WTC11 (cell line): Measurements from ENCODE around the gene CEP57L1. TPM values are rescaled to one million over a fixed set of nuclear protein-coding genes. Genes with fewer than 3 reads are reported as not detected.

Source experiments
- ATAC-seq: fragments of 200-7000 bp; cut with Tn5 transposase; 2 replicates; pipeline ENCODE4 v1.10.0; 2021; ENCODE audit warnings: mild to moderate bottlenecking, moderate library complexity
- CTCF ChIA-PET: fragments of 300-600 bp; sonication (Branson Sonifier 250); formaldehyde crosslinking; loops from one replicate; lab custom pipeline; 2021; ENCODE audit warnings: antibody characterized with exemption; lab: Charles Lee
- POLR2A ChIA-PET: fragments of 350-600 bp; sonication (Branson Sonifier 250); formaldehyde crosslinking; loops from one replicate; lab custom pipeline; 2021; ENCODE audit warnings: antibody characterized with exemption; lab: Charles Lee
- DNase-seq: peaks from one replicate; pipeline ENCODE4 v3.0.0; 2021; ENCODE audit warnings: low spot score
- H3K27ac Mint-ChIP-seq: 2 replicates; pipeline ENCODE4 v1.8.0; 2021; ENCODE audit warnings: mixed read lengths
- H3K27me3 Mint-ChIP-seq: 2 replicates; pipeline ENCODE4 v1.8.0; 2021; ENCODE audit warnings: low read depth, mild to moderate bottlenecking, moderate library complexity, mixed read lengths
- H3K36me3 Mint-ChIP-seq: 2 replicates; pipeline ENCODE4 v1.8.0; 2021; ENCODE audit warnings: mixed read lengths
- H3K4me1 Mint-ChIP-seq: 2 replicates; pipeline ENCODE4 v1.8.0; 2022; ENCODE audit warnings: mixed read lengths
- H3K4me3 Mint-ChIP-seq: 2 replicates; pipeline ENCODE4 v1.8.0; 2021; ENCODE audit warnings: mild to moderate bottlenecking, moderate library complexity, mixed read lengths
- H3K9me3 Mint-ChIP-seq: 2 replicates; pipeline ENCODE4 v1.8.0; 2021; ENCODE audit warnings: mixed read lengths
- CREB1 ChIP-seq: sonication (generic); formaldehyde crosslinking; IDR thresholded peaks from 2 replicates; pipeline ENCODE4 v1.8.0; 2023; ENCODE audit warnings: mild to moderate bottlenecking, missing genetic modification reagents
- CTCF ChIP-seq: fragments of 200-600 bp; IDR thresholded peaks from 2 replicates; pipeline ENCODE4 v1.8.0; 2022; ENCODE audit warnings: antibody characterized with exemption
- ESRRA ChIP-seq: sonication (generic); formaldehyde crosslinking; IDR thresholded peaks from 2 replicates; pipeline ENCODE4 v1.8.1; 2022; ENCODE audit warnings: mild to moderate bottlenecking, missing genetic modification reagents, borderline replicate concordance
- KAT7 ChIP-seq: sonication (generic); formaldehyde crosslinking; IDR thresholded peaks from 2 replicates; pipeline ENCODE4 v1.8.1; 2023; ENCODE audit warnings: missing genetic modification reagents, mild to moderate bottlenecking, borderline replicate concordance
- NFATC4 ChIP-seq: fragments of 250-450 bp; sonication (Bioruptor Pico); IDR thresholded peaks from 2 replicates; pipeline ENCODE4 v1.9.0; 2021; ENCODE audit warnings: mild to moderate bottlenecking
- NR1H2 ChIP-seq: sonication (generic); formaldehyde crosslinking; IDR thresholded peaks from 2 replicates; pipeline ENCODE4 v1.9.0; 2021; ENCODE audit warnings: mild to moderate bottlenecking, moderate library complexity, missing genetic modification reagents
- NR2C2 ChIP-seq: sonication (generic); formaldehyde crosslinking; IDR thresholded peaks from 2 replicates; pipeline ENCODE4 v1.8.0; 2022; ENCODE audit warnings: mild to moderate bottlenecking, missing genetic modification reagents
- NR3C1 ChIP-seq: sonication (generic); formaldehyde crosslinking; conservative IDR thresholded peaks from 2 replicates; pipeline ENCODE4 v1.8.1; 2023; ENCODE audit warnings: low read depth, mild to moderate bottlenecking, missing genetic modification reagents
- SMAD3 ChIP-seq: sonication (generic); formaldehyde crosslinking; IDR thresholded peaks from 2 replicates; pipeline ENCODE4 v1.8.0; 2022; ENCODE audit warnings: missing genetic modification reagents, mild to moderate bottlenecking, borderline replicate concordance
- SOX15 ChIP-seq: fragments of 250-450 bp; sonication (Bioruptor Pico); IDR thresholded peaks from 2 replicates; pipeline ENCODE4 v1.9.0; 2021; ENCODE audit warnings: mild to moderate bottlenecking
- TEAD1 ChIP-seq: sonication (generic); formaldehyde crosslinking; IDR thresholded peaks from 2 replicates; pipeline ENCODE4 v1.8.0; 2022; ENCODE audit warnings: mild to moderate bottlenecking, missing genetic modification reagents
- ZNF138 ChIP-seq: sonication (generic); formaldehyde crosslinking; conservative IDR thresholded peaks from 2 replicates; pipeline ENCODE4 v1.8.1; 2022; ENCODE audit warnings: mild to moderate bottlenecking, moderate library complexity, missing genetic modification reagents
- ZNF263 ChIP-seq: sonication (generic); formaldehyde crosslinking; IDR thresholded peaks from 2 replicates; pipeline ENCODE4 v1.8.1; 2022; ENCODE audit warnings: low read depth, mild to moderate bottlenecking, moderate library complexity, missing genetic modification reagents
- ZNF671 ChIP-seq: fragments of 250-450 bp; sonication (Bioruptor Pico); IDR thresholded peaks from 2 replicates; pipeline ENCODE4 v1.8.0; 2021; ENCODE audit warnings: mild to moderate bottlenecking
- total RNA-seq: library from RNA; stranded (reverse); gene quantifications from 3 replicates; pipeline ENCODE4 v1.2.3, GENCODE V29; 2021
- TF ChIP-seq, protein P1 (sequence below): fragments of 250-450 bp; sonication (Bioruptor Pico); IDR thresholded peaks from 2 replicates; pipeline ENCODE4 v1.9.0; 2021; ENCODE audit warnings: moderate library complexity, mild to moderate bottlenecking, inconsistent platforms, borderline replicate concordance
- TF ChIP-seq, protein P2 (sequence below): sonication (generic); formaldehyde crosslinking; IDR thresholded peaks from 2 replicates; pipeline ENCODE4 v1.8.0; 2022; ENCODE audit warnings: mild to moderate bottlenecking, missing genetic modification reagents
- TF ChIP-seq, protein P3 (sequence below): sonication (generic); formaldehyde crosslinking; IDR thresholded peaks from 2 replicates; pipeline ENCODE4 v1.8.1; 2023; ENCODE audit warnings: mild to moderate bottlenecking, missing genetic modification reagents
- TF ChIP-seq, protein P4 (sequence below): fragments of 250-450 bp; sonication (Bioruptor Pico); IDR thresholded peaks from 2 replicates; pipeline ENCODE4 v1.8.0; 2021; ENCODE audit warnings: mild to moderate bottlenecking
- TF ChIP-seq, protein P5 (sequence below): fragments of 250-450 bp; sonication (Bioruptor Pico); IDR thresholded peaks from 2 replicates; pipeline ENCODE4 v1.9.0; 2021; ENCODE audit warnings: mild to moderate bottlenecking

CEP57L1 gene
- total RNA-seq, 1 experiment from 2014 or later, result 13.1 TPM

DNA sequence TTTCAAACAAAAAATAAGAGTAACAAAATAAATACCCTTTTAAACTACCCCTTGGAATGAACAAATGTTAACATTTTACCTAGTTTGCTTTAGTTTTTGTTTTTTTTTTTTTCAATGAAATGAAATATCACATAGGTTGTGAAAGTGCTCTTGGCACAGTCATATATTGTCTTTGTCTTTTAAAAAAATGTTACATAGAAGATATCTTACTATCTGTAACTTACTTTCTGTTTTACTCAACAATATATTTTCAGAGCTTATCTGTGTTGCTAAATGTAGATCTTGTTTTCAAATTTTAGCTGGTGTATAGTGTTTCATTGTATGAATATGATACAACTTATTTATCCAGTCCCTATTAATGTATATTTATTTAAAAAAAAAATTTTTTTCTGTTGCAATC is 8.6 kb downstream of the CEP57L1 start:
- no peaks in the 10 kb centered on the region for H3K4me1 Mint-ChIP-seq
- no peaks in the 10 kb centered on the region for H3K9me3 Mint-ChIP-seq
- H3K36me3 Mint-ChIP-seq, result peaks cover under 1% of the 10 kb centered on the region; the same call in 1 of the 2 replicates
- no peak for DNase-seq
- no peak overlapping the region for H3K4me3 Mint-ChIP-seq
- H3K27me3 Mint-ChIP-seq, result no peaks in the 10 kb centered on the region
- TF ChIP-seq ZNF671 (CRISPR knock-in tag) (no peak), CREB1 (no peak), NR1H2 (no peak), CTCF (no peak), NFATC4 (CRISPR knock-in tag) (no peak), SMAD3 (CRISPR knock-in tag) (no peak), SOX15 (no peak), ZNF138 (CRISPR knock-in tag) (no peak), ZNF263 (CRISPR knock-in tag) (no peak), ESRRA (no peak), KAT7 (CRISPR knock-in tag) (no peak), TEAD1 (CRISPR knock-in tag) (no peak), NR2C2 (CRISPR knock-in tag) (no peak), NR3C1 (CRISPR knock-in tag) (no peak)
- TF ChIP-seq, protein P1, sequence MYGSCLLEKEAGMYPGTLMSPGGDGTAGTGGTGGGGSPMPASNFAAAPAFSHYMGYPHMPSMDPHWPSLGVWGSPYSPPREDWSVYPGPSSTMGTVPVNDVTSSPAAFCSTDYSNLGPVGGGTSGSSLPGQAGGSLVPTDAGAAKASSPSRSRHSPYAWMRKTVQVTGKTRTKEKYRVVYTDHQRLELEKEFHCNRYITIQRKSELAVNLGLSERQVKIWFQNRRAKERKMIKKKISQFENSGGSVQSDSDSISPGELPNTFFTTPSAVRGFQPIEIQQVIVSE, result no peak
- TF ChIP-seq, protein P2, sequence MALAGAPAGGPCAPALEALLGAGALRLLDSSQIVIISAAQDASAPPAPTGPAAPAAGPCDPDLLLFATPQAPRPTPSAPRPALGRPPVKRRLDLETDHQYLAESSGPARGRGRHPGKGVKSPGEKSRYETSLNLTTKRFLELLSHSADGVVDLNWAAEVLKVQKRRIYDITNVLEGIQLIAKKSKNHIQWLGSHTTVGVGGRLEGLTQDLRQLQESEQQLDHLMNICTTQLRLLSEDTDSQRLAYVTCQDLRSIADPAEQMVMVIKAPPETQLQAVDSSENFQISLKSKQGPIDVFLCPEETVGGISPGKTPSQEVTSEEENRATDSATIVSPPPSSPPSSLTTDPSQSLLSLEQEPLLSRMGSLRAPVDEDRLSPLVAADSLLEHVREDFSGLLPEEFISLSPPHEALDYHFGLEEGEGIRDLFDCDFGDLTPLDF (CRISPR knock-in tag), result no peak
- TF ChIP-seq, protein P3, sequence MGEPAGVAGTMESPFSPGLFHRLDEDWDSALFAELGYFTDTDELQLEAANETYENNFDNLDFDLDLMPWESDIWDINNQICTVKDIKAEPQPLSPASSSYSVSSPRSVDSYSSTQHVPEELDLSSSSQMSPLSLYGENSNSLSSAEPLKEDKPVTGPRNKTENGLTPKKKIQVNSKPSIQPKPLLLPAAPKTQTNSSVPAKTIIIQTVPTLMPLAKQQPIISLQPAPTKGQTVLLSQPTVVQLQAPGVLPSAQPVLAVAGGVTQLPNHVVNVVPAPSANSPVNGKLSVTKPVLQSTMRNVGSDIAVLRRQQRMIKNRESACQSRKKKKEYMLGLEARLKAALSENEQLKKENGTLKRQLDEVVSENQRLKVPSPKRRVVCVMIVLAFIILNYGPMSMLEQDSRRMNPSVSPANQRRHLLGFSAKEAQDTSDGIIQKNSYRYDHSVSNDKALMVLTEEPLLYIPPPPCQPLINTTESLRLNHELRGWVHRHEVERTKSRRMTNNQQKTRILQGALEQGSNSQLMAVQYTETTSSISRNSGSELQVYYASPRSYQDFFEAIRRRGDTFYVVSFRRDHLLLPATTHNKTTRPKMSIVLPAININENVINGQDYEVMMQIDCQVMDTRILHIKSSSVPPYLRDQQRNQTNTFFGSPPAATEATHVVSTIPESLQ, result no peak
- TF ChIP-seq, protein P4, sequence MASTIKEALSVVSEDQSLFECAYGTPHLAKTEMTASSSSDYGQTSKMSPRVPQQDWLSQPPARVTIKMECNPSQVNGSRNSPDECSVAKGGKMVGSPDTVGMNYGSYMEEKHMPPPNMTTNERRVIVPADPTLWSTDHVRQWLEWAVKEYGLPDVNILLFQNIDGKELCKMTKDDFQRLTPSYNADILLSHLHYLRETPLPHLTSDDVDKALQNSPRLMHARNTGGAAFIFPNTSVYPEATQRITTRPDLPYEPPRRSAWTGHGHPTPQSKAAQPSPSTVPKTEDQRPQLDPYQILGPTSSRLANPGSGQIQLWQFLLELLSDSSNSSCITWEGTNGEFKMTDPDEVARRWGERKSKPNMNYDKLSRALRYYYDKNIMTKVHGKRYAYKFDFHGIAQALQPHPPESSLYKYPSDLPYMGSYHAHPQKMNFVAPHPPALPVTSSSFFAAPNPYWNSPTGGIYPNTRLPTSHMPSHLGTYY (CRISPR knock-in tag), result no peak
- TF ChIP-seq, protein P5, sequence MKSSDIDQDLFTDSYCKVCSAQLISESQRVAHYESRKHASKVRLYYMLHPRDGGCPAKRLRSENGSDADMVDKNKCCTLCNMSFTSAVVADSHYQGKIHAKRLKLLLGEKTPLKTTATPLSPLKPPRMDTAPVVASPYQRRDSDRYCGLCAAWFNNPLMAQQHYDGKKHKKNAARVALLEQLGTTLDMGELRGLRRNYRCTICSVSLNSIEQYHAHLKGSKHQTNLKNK (CRISPR knock-in tag), result no peak
- TF ChIP-seq, all 79 proteins: peak for 0
- H3K27ac Mint-ChIP-seq, result no peak overlapping the region
- ATAC-seq, result no peak
- CTCF ChIA-PET, result no interaction called here
- POLR2A ChIA-PET, result no interaction called here

DNA sequence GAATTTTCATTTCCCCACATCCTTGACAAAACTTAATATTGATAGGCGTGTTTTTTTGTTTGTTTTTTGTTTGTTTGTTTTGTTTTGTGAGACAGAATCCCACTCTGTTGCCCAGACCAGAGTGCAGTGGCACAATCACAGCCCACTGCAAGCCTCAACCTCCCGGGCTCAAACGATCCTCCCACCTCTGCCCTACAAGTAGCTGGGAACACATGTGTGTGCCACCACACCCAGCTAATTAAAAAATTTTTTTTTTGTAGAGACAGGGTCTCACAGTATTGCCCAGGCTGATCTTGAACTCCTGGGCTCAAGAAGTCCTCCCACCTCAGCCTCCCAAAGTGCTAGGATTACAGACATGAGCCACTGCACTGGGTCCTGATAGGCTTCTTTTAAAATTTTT is 9.2 kb downstream of the CEP57L1 start:
- Mint-ChIP-seq H3K4me3 (no peak overlapping the region), H3K9me3 (0 out of 2 replicates have a peak, but pooled peaks cover 3% of the 10 kb centered on the region), H3K27ac (no peak overlapping the region), H3K4me1 (no peaks in the 10 kb centered on the region), H3K27me3 (no peaks in the 10 kb centered on the region), H3K36me3 (peaks cover 3% of the 10 kb centered on the region; the same call in 1 of the 2 replicates)
- ChIA-PET POLR2A (no interaction called here), CTCF (no interaction called here)
- DNase-seq, result no peak
- no peak for TF ChIP-seq NR2C2 (CRISPR knock-in tag)
- no peak for ATAC-seq
